Adrenal gland (tissue), 12 donors: Measurements from ENCODE around the gene IDH3A. TPM values are rescaled to one million over a fixed set of nuclear protein-coding genes. Genes with fewer than 3 reads are reported as not detected.
"Not testable (repeated sequence)": the region's sequence is repeated elsewhere in the genome, so short reads cannot be mapped to it uniquely, and the experiment has no call there.

Experiments
- DNase-seq, 7 donors: peaks; one replicate each; pipeline ENCODE4 v3.0.0-alpha.2; 2019 to 2020
- H3K27ac ChIP-seq, 5 donors: fragments of 200-600 bp; sonication (generic) in 4 of 5; 1 replicate in 3 of 5; 2 replicates in 2 of 5; pipeline versions ENCODE4 v1.5.1 to v1.8.0; 2016 to 2020; ENCODE audit warnings: mild to moderate bottlenecking in 1 of 5
- H3K27me3 ChIP-seq: fragments of 200-600 bp; 2 replicates; pipeline ENCODE4 v1.8.0; 2021
- H3K36me3 ChIP-seq, 2 donors: fragments of 200-600 bp; replicated peaks in 1 of 2; 1 replicate in 1 of 2; 2 replicates in 1 of 2; pipeline versions ENCODE4 v1.5.1 to v1.8.0; 2018 to 2022
- H3K4me1 ChIP-seq, 2 donors: fragments of 200-600 bp; replicated peaks in 1 of 2; 1 replicate in 1 of 2; 2 replicates in 1 of 2; pipeline versions ENCODE4 v1.5.1 to v1.8.0; 2018 to 2021
- H3K4me3 ChIP-seq, 4 donors: fragments of 200-600 bp; sonication (generic) in 3 of 4; one replicate each; pipeline ENCODE4 v1.5.1; 2016 to 2018
- H3K9me3 ChIP-seq, 3 donors: fragments of 200-600 bp; sonication (generic) in 1 of 3; replicated peaks in 1 of 3; 1 replicate in 2 of 3; 2 replicates in 1 of 3; pipeline versions ENCODE4 v1.5.1 to v1.8.0; 2016 to 2021
- POLR2A ChIP-seq, 2 donors: fragments of 450-650 bp; IDR thresholded peaks; one replicate each; pipeline ENCODE4 v1.6.1; 2017; ENCODE audit warnings: antibody characterized with exemption in 2 of 2, mild to moderate bottlenecking in 2 of 2, moderate library complexity in 1 of 2
- WGBS, 4 donors: extraction: QIAGEN DNeasy Blood & Tissue Kit in 2 of 4; methylation state at CpG; one replicate each; pipeline versions ENCODE4 v1.1.5 to v1.1.7; 2013 to 2017; 5-methylcytosine and 5-hydroxymethylcytosine counted together
- intact Hi-C, 2 donors: fragments of 100-400 bp; cut with DNase I; formaldehyde crosslinking; loops; one replicate each; pipeline versions ENCODE4 v1.14.1 to v1.15.0; 2022 to 2023
- polyA plus RNA-seq, 3 donors: library from polyadenylated mRNA; stranded (reverse); fragments of 200-250 nt in 2 of 3; fragments of 350-450 nt in 1 of 3; fragmentation: Illumina TruSeq in 1 of 3; extraction: RNeasy Lipid Tissue Mini Kit (QIAGEN cat#74804) in 1 of 3; gene quantifications; one replicate each; pipeline ENCODE4 v1.2.3, GENCODE V29; 2013 to 2014
- total RNA-seq, 9 donors: library from RNA; depleted of rRNA in 4 of 9; stranded (reverse); fragments of >200 nt in 4 of 9; fragments of 120-200 nt in 1 of 9; fragmentation: NEBNext Ultra II Directional in 1 of 9; extraction: Animal tissue kit (Norgen Biotek cat#: 25700) in 1 of 9; gene quantifications; one replicate each; pipeline versions ENCODE4 v1.1.0 to v1.2.4, GENCODE V29; 2013 to 2023
- TF ChIP-seq, protein P1 (sequence below), 6 experiments: fragments of 450-650 bp in 4 of 6; fragments of 200-600 bp in 2 of 6; sonication (generic) in 1 of 6; IDR thresholded peaks; 1 replicate in 5 of 6; 2 replicates in 1 of 6; pipeline versions ENCODE4 v1.5.1 to v1.8.0; 2016 to 2021; ENCODE audit warnings: antibody characterized with exemption in 6 of 6, mild to moderate bottlenecking in 2 of 6, moderate library complexity in 1 of 6
- donor health status: healthy with polysubstance abuse.
- donor health status: Bipolar disorder and iron deficiency.
- donor health status: DM: yes; HTN: yes; CAD: no.
- donor health status: DM: no; HTN: no; CAD: no.
- donor health status: DM: no; HTN: no; CAD: no.
- donor health status: DM: yes; HTN: yes; CAD: no.

The IDH3A gene
- total and polyA plus RNA-seq, 12 donors: 26.9 to 392 (median 132) TPM

GRCh38 chr15:78149805-78150751 is 916 bp downstream of the IDH3A start:
- intact Hi-C loops: no loop called here
- Histone ChIP-seq H3K4me1 (peaks cover 13 to 59% of the 10 kb centered on the region in 2 donors), H3K36me3 (no peaks in the 10 kb centered on the region), H3K4me3 (peak overlapping the region; percentile 49 to 73 (median 52)), H3K9me3 (no peaks in the 10 kb centered on the region), H3K27ac (peak overlapping the region; percentile 82 to 97 (median 91)), H3K27me3 (no peaks in the 10 kb centered on the region)
- 7 to 19% (median 13%) methylated on average over 10 to 20 of the region's 20 CpGs for WGBS, 4 donors
- DNase-seq: peak in 1 of 7 donors; percentile 51
- TF ChIP-seq POLR2A (IDR thresholded peaks at IDR 0.05): no peak
- TF ChIP-seq, protein P1, sequence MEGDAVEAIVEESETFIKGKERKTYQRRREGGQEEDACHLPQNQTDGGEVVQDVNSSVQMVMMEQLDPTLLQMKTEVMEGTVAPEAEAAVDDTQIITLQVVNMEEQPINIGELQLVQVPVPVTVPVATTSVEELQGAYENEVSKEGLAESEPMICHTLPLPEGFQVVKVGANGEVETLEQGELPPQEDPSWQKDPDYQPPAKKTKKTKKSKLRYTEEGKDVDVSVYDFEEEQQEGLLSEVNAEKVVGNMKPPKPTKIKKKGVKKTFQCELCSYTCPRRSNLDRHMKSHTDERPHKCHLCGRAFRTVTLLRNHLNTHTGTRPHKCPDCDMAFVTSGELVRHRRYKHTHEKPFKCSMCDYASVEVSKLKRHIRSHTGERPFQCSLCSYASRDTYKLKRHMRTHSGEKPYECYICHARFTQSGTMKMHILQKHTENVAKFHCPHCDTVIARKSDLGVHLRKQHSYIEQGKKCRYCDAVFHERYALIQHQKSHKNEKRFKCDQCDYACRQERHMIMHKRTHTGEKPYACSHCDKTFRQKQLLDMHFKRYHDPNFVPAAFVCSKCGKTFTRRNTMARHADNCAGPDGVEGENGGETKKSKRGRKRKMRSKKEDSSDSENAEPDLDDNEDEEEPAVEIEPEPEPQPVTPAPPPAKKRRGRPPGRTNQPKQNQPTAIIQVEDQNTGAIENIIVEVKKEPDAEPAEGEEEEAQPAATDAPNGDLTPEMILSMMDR (IDR thresholded peaks at IDR 0.05): no peak

DNA sequence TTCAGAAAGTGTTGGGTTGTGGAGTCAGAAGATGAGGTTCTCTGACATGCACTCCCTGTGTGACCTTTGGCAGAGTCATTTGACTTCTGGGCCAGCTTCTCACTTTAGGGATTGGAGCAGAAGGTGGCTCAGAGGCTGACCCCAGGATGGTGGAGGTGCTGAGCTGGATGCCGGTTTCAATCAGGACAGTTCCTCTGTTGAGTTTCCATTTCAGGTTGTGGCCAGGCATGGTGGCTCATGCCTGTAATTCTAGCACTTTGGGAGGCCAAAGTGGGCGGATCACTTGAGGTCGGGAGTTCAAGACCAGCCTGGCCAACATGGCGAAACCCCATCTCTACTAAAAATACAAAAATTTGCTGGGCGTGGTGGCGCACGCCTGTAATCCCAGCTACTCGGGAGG is 1.9 kb downstream of the IDH3A start:
- Histone ChIP-seq H3K4me1 (peaks cover 23 to 69% of the 10 kb centered on the region in 2 donors), H3K27ac (peak overlapping the region in 1 of 5 donors; percentile 22)
- DNase-seq: peak in 1 of 7 donors; percentile 39
- WGBS, 4 donors: 93 to 98% (median 95%) methylated on average over 8 of the region's 8 CpGs
- H3K27me3 ChIP-seq, H3K9me3 ChIP-seq, H3K36me3 ChIP-seq, H3K4me3 ChIP-seq, intact Hi-C loops: not testable (repeated sequence)

DNA sequence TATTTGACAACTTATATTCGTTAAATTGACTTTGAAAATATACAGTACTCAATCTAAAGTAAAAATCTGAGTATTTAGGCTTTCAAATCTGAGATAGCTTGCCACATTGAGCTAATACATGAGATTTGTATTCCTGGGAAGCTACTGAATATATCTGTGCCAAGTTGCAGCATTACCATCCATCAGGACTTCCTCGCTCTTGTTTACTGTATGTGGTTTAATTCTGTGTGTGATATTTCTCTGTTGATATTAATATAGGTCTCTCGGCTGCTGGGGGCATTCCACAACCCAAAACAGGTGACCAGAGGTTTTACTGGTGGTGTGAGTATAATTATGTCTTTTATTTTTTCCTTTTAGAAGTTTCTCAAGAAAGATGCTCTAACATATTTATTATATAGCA is 5.8 kb downstream of the IDH3A start:
- WGBS, 4 donors: 55 to 69% (median 63%) methylated on average over 3 of the region's 3 CpGs
- Histone ChIP-seq H3K4me3 (peak overlapping the region in 1 of 4 donors; percentile 24), H3K27me3 (no peaks in the 10 kb centered on the region), H3K4me1 (peaks cover 19 to 60% of the 10 kb centered on the region in 2 donors), H3K36me3 (peaks cover 0 to 16% of the 10 kb centered on the region in 2 donors), H3K27ac (peak overlapping the region; percentile 2 to 78 (median 69)), H3K9me3 (no peaks in the 10 kb centered on the region)
- intact Hi-C loops: no loop called here
- no peak for DNase-seq
- TF ChIP-seq, protein P1 (IDR thresholded peaks at IDR 0.05): no peak
- no peak for TF ChIP-seq POLR2A (IDR thresholded peaks at IDR 0.05)

- peaks cover 14 to 56% of the 10 kb centered on the region in 2 donors for H3K4me1 ChIP-seq
- peaks cover 0 to 21% of the 10 kb centered on the region in 2 donors for H3K36me3 ChIP-seq
- no peaks in the 10 kb centered on the region for H3K27me3 ChIP-seq
- intact Hi-C loops: no loop called here
- TF ChIP-seq, protein P1 (IDR thresholded peaks at IDR 0.05): no peak
- TF ChIP-seq POLR2A (IDR thresholded peaks at IDR 0.05): no peak
- 34 to 56% (median 44%) methylated on average over 4 of the region's 4 CpGs for WGBS, 4 donors
- no peak for DNase-seq
- peak overlapping the region in 1 of 4 donors; percentile 24 for H3K4me3 ChIP-seq
- H3K27ac ChIP-seq: peak overlapping the region; percentile 2 to 78 (median 69)
- no peaks in the 10 kb centered on the region for H3K9me3 ChIP-seq
Measured at GRCh38 chr15:78155355-78155939, 6.3 kb downstream of the IDH3A start.
